GM12874 (cell line): ENCODE results near the gene ALS2CL.

Experiments used
- CTCF ChIP-seq: IDR thresholded peaks from 2 replicates; pipeline ENCODE4 v1.5.1; 2011; ENCODE audit warnings: low read depth, mild to moderate bottlenecking, control low read depth, low read length, moderate library complexity; ENCODE audit not compliant: insufficient read depth

The ALS2CL gene

GRCh38 chr3:46643701-46644100 is 49.8 kb downstream of the ALS2CL start:
- no peak for TF ChIP-seq CTCF

- TF ChIP-seq CTCF: no peak
Observed at GRCh38 chr3:46642971-46643370, 50.5 kb downstream of the ALS2CL start.

- no peak for TF ChIP-seq CTCF
Observed at GRCh38 chr3:46640927-46641326, 52.6 kb downstream of the ALS2CL start.

- TF ChIP-seq CTCF: no peak
Observed at GRCh38 chr3:46639221-46639620, 54.3 kb downstream of the ALS2CL start.

- TF ChIP-seq CTCF: no peak
Observed at GRCh38 chr3:46634856-46635255, 58.6 kb downstream of the ALS2CL start.

- TF ChIP-seq CTCF: no peak
Observed at GRCh38 chr3:46632792-46633191, 60.7 kb downstream of the ALS2CL start.

GRCh38 chr3:46629551-46630517 is 63.6 kb downstream of the ALS2CL start:
- TF ChIP-seq CTCF: peak; percentile 100
